Left hindlimb (tissue), 1 donor: ENCODE results near the gene CD200R1.

ENCODE experiments used
- DNase-seq: peaks from one replicate; pipeline ENCODE4 v3.0.0-alpha.2; 2018

The CD200R1 gene

DNA sequence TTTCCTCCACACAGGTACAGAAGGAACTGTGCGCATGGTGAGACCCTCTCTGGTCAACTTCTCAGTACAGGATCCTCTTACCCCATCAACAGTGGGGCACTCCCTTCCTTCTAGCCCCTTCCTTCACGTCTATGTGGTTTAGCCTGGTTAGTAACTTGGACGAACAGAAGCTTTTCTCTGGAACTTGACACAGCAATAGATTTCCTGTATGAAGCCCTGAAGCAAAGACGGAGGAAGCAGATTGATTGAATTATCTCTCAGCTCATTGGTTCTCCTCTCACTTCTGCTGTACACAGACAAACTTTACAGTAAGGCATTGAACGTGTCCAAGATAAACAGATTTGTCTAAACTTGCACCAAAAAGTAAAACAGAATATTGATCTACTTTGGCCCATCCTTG is at the start of gene CD200R1:
Gene CD200R1, minus strand, starts transcription at position 210 of the 400 bp plus-strand sequence. CDS start 246 bp downstream, outside the sequence.
- no peak for DNase-seq

- DNase-seq: no peak
These were observed 46.6 kb upstream of the CD200R1 start for GRCh38 chr3:113021471-113021870.

DNA sequence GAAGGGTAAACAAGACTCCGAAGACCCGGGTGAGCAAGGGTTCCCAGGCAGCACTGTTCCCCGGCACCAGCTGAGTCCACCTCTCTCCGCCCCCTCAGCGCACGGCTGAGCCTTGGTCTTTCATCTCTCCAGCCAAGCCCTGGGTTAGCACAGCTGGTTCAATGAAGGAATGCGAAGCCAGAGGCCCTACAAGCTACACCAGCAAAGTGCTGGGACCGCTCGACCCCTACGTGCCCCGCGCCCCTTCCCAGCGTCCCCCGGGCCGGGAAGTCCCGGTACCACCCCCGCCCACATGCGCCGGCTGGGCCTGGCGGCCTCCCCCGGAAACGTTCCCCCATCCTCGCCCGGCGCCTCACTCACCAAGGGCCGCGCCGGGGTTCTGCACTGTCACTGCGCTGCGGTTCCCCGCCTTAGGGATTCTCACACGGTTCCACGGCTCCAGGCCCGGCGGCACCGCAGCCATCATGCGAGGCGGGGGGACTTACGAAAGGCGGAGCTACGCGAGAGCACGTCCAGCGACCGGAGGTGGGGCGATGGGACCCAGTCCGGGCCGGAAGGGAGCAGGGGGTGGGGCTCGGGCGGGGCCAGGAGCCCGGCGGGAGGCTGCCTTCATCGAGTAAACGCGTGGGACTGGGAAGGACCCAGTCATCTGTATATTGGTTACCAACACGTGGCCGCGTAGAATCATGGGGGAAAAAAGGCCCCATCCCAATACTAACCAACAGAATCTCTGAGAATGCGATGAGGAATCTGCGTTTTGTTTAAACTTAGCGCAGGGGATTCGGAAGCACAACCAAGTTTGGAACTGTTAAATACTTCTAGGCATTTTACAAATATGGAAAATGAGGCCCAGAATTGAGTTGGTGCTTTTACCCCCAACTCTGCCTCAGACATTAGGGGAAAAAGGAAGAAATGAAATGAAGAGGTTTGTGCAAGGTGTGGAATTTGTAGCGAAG is 44.6 kb upstream of the CD200R1 start:
- DNase-seq: peak; percentile 96

GRCh38 chr3:113018536-113019181 is 43.8 kb upstream of the CD200R1 start:
- DNase-seq: peak; percentile 35

- no peak for DNase-seq
These were observed 38.7 kb upstream of the CD200R1 start for GRCh38 chr3:113013593-113013992.

DNA sequence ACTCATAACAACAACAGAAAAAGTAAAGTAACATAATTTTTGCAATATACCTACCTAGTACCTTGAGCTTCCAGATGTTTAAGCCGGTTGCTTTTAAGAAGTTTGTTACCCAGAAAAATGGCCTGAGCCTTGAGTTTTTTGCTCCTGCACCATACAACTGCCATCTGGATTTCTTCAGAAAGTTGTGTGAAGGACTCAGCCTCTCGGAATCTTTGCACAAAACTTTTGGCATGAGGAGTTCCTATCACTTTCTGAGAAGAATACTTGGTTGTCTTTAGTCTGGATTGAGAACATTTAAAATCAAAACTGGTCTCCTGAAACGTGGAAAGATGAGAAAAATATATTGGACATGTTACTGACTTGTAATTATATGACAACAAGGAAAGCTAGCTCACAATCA is 33.2 kb upstream of the CD200R1 start:
- no peak for DNase-seq

DNA sequence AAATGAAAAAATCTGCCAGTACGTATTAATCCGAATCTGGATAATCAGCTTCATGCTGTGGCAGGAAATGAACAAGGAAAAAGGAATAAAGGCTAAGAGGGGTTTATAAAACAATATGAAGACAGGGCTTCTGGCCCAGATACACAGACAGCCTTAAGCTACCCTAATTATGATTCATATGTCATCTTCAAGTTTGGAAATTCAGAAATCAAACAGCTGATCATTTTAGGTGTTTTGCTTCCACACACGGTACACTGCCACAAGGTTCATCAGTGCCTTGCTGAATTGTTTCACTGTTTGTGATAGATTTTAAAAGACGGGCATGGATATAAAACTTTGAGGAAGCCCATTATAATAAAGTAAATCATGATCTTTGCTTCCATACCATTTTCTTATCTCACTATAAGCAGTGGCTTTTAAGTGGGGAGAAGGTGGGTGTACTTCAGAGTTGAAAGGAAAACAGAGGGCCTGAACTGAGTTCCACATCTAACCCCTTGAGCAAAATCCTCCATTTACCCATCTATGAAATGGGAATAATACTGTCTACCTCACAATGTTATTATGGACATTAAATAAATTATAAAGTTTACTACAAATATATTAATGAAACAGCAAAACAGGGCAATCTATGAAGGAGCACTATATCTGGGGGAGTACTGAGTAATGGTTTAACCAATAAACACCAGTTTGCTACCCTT is 31.6 kb upstream of the CD200R1 start:
- DNase-seq: no peak

DNA sequence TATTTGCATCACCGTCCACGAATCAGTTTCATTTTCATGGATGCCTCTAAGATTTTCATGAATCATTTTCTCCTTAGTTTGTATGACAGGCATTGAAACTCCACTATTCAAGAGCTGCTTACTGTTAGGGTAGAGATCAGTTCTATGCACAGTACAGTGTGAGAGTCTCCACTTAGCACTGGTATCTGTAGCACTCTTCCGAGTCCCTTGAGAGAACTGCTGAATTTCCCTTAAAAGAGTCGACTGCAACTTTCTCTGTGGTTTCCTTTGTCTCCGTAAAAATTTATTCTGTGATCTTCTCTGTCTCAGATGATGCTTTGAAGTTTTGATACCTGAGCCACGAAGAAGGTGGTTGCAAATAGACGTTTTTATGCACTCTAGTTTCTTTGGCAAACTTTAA is 30.7 kb upstream of the CD200R1 start:
- no peak for DNase-seq

- no peak for DNase-seq
These were observed 27.8 kb upstream of the CD200R1 start for GRCh38 chr3:113002679-113003078.

DNA sequence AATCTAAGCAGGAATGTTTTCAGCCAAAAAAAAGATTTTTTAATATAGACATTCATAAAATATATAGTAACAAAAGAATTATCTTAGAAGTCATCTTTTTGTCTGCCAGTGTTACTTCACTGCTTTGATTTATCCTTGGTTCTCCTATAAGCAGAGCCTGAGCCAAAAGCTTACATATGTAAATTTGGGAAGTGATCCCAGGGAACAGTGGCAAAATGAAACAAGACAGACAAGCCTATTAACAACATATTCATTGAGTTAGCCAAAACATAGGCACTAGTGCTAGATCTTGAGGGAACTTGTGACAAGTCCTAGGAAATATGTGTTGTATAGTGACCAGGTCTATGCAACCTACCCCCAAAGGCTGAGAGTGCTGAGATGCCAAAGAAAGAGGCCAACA is 27.1 kb upstream of the CD200R1 start:
- no peak for DNase-seq

DNA sequence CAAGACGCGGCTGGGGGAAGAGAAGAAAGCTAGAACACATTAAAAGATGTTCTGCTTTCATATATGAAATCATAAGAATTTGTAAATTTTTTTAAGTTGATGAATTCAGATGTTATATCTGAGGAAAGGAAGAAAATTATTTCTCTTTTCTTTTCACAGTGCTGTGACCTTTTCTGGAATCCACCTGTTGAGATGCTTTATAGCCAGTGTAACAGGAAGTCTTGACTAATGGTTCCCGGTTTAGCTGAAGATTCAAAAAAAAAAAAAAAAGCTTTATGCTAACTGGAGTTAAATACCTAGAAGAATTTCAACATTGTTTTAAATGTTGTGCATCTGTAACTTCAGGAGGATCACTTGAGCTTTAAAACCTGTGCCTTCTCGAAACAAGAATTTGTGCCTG is 25.8 kb upstream of the CD200R1 start:
- no peak for DNase-seq

DNA sequence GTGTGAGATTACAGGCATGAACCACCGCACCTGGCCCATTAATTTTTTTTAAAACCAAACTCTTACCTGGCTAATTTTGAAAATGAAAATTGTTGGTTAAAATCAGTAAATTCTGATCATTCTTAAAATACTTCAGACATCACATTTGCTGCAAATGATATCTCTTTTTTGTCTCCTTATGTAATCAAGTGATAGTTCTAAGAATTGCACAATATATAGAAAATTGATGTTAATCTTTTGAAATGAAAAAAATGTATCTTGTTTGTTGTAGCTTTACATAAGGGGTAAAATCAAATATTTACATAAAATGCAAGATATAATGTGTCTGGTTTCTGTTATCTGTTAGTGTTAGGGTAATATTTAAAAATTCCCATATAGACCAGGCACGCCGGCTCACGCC is 20.9 kb upstream of the CD200R1 start:
- no peak for DNase-seq

GRCh38 chr3:112990672-112991602 is 16.0 kb upstream of the CD200R1 start, which contains the start of gene GTPBP8:
GTPBP8 (plus strand) TSS chr3:112990984; CDS start chr3:112991000, 16 bp downstream.
- peak; percentile 92 for DNase-seq

GRCh38 chr3:112987710-112988334 is 12.9 kb upstream of the CD200R1 start:
- DNase-seq: no peak

GRCh38 chr3:112984485-112984884 is 9.6 kb upstream of the CD200R1 start:
- no peak for DNase-seq

- DNase-seq: no peak
These were observed 7.8 kb upstream of the CD200R1 start for GRCh38 chr3:112982710-112983109.

GRCh38 chr3:112980080-112980479 is 5.2 kb upstream of the CD200R1 start:
- no peak for DNase-seq

- no peak for DNase-seq
These were observed 4.4 kb upstream of the CD200R1 start for GRCh38 chr3:112979244-112979832.

- no peak for DNase-seq
These were observed 2.0 kb upstream of the CD200R1 start for GRCh38 chr3:112976953-112977352.

DNA sequence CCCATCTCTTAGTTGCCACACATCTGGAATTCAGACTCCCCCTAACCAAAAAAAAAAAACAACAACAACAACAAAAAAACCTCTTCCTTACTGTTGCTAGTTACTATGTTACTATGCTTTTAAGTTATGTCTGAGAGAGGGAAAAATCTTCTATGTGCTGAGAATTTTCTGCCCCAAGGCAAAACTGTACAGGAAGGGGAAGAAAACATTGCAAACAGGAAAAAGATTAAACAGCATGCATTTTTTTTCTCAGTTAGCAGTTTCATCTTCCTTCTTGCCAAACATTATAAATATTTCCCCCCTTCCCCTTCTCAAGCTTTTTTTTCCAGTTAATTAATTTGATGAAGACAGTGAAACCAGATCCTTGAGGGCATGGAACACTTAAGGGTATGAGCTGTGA is 1.1 kb upstream of the CD200R1 start:
- no peak for DNase-seq

- no peak for DNase-seq
These were observed 755 bp downstream of the CD200R1 start for GRCh38 chr3:112974178-112974517.
